Heart right ventricle (tissue), 16 donors: Measurements from ENCODE around the gene CDC42SE2. TPM values are rescaled to one million over a fixed set of nuclear protein-coding genes. Genes with fewer than 3 reads are reported as not detected.
A peak's percentile ranks its signal among the peaks of the same experiment; 100 is the strongest.
"Not testable (repeated sequence)": the region's sequence is repeated elsewhere in the genome, so short reads cannot be mapped to it uniquely, and the experiment has no call there.

Experiments used
- ATAC-seq, 8 donors: fragments of 200-7000 bp; cut with Tn5 transposase; one replicate each; pipeline ENCODE4 v1.9.1; 2020; ENCODE audit warnings: mild to moderate bottlenecking in 8 of 8, moderate library complexity in 8 of 8, moderate number of reproducible peaks in 1 of 8
- DNase-seq, 2 donors: peaks; one replicate each; pipeline ENCODE4 v3.0.0-alpha.2; 2020
- H3K27ac ChIP-seq, 10 donors: fragments of 200-600 bp; sonication (generic) in 2 of 10; one replicate each; pipeline versions ENCODE4 v1.5.0 to v1.8.0; 2020 to 2022; ENCODE audit warnings: mild to moderate bottlenecking in 3 of 10
- H3K27me3 ChIP-seq, 7 donors: fragments of 200-600 bp; one replicate each; pipeline ENCODE4 v1.8.0; 2021 to 2022; ENCODE audit warnings: mild to moderate bottlenecking in 2 of 7
- H3K36me3 ChIP-seq, 9 donors: fragments of 200-600 bp; sonication (generic) in 1 of 9; one replicate each; pipeline versions ENCODE4 v1.5.0 to v1.8.0; 2020 to 2022; ENCODE audit warnings: mild to moderate bottlenecking in 2 of 9
- H3K4me1 ChIP-seq, 9 donors: fragments of 200-600 bp; sonication (generic) in 1 of 9; one replicate each; pipeline versions ENCODE4 v1.5.0 to v1.8.0; 2020 to 2022; ENCODE audit warnings: mild to moderate bottlenecking in 4 of 9
- H3K4me3 ChIP-seq, 10 donors: fragments of 200-600 bp; sonication (generic) in 2 of 10; one replicate each; pipeline versions ENCODE4 v1.5.0 to v1.8.0; 2020 to 2022; ENCODE audit warnings: mild to moderate bottlenecking in 7 of 10, moderate library complexity in 2 of 10
- H3K9me3 ChIP-seq, 11 donors: fragments of 200-600 bp in 10 of 11; sonication (generic) in 2 of 11; one replicate each; pipeline versions ENCODE4 v1.5.0 to v1.8.0; 2013 to 2022; ENCODE audit warnings: mild to moderate bottlenecking in 2 of 11, control low read depth in 1 of 11, moderate library complexity in 1 of 11
- CTCF ChIP-seq, 9 donors: fragments of 200-600 bp; sonication (generic) in 2 of 9; IDR thresholded peaks; one replicate each; pipeline versions ENCODE4 v1.5.0 to v1.8.0; 2021 to 2022; ENCODE audit warnings: antibody characterized with exemption in 9 of 9, mild to moderate bottlenecking in 5 of 9, moderate library complexity in 1 of 9
- WGBS, 2 donors: extraction: QIAGEN DNeasy Blood & Tissue Kit; methylation state at CpG; one replicate each; pipeline ENCODE4 v1.1.7; 2013; ENCODE audit warnings: inconsistent platforms in 1 of 2; 5-methylcytosine and 5-hydroxymethylcytosine counted together
- intact Hi-C, 10 donors: fragments of 100-400 bp; cut with DNase I; formaldehyde crosslinking; loops; one replicate each; pipeline versions ENCODE4 v1.11.1 to v1.14.2; 2022
- polyA plus RNA-seq, 2 donors: library from polyadenylated mRNA; stranded (reverse); fragments of 200-250 nt; gene quantifications; one replicate each; pipeline ENCODE4 v1.2.3, GENCODE V29; 2013
- total RNA-seq, 10 donors: library from RNA; stranded (reverse); fragmentation: NEBNext Ultra II Directional in 3 of 10; extraction: Animal tissue kit (Norgen Biotek cat#: 25700) in 3 of 10; gene quantifications; one replicate each; pipeline versions ENCODE4 v1.2.1 to v1.2.4, GENCODE V29; 2021 to 2023
- donor health status: Arrhythmogenic right ventricular cardiomyopathy.
- donor health status: ischemic (EF 13 %, LVEDD 7.1; RV severe dilation, severe dysfunction).
- donor health status: healthy with polysubstance abuse.
- donor health status: DM: no; HTN: yes; CAD: no.
- donor health status: DM: no; HTN: no; CAD: no.
- donor health status: ischemic (EF 25% LVEDD 6.9; RV normal size, moderate dysfunction).
- donor health status: ischemic (EF 25% LVEDD 5.7; RV mildly dilated, moderate dysfunction).
- donor health status: healthy.
- donor health status: DM: yes; HTN: yes; CAD: no.
- donor health status: Ischemic cardiomyopathy.
- donor health status: ischemic (EF 35%, LVEDD 5.7; RV mildly dilated, moderate dysfunction).
- donor health status: nonischemic (EF 11% LVEDD 7.7; RV severe dilation, severe dysfunction).
- donor health status: DM: yes; HTN: yes; CAD: no.
- donor health status: PGD.
- donor health status: ischemic (EF 29% LVEDD 5.4; RV normal size, mild dysfunction).
- donor health status: nonischemic (EF 23%, LVEDD 6.1; RV moderate dilation, normal function).

Gene CDC42SE2
- total and polyA plus RNA-seq, 12 donors = 5.4 to 25.8 (median 11.1) TPM

- H3K9me3 ChIP-seq = no peaks in the 10 kb centered on the region
- peaks cover 0 to 15% (median 3%) of the 10 kb centered on the region in 9 donors for H3K4me1 ChIP-seq
- H3K36me3 ChIP-seq = peaks cover 0 to 98% (median 0%) of the 10 kb centered on the region in 9 donors
- peak overlapping the region in 1 of 10 donors; percentile 52 for H3K27ac ChIP-seq
- ATAC-seq (peak in 4 of 8 donors; percentile 38 to 63 (median 47)), DNase-seq (no peak)
- TF ChIP-seq CTCF (IDR thresholded peaks at IDR 0.05) = no peak
- no peaks in the 10 kb centered on the region for H3K27me3 ChIP-seq
- H3K4me3 ChIP-seq = no peak overlapping the region
- WGBS, 2 donors = 86 to 87% methylated on average over 4 of the region's 4 CpGs
- intact Hi-C loops = loop anchor here in 1 of 10 donors (10.0 kb wide), 1 partner anchor 129 kb away; the partner anchor contains the start of gene CDC42SE2
Measured at GRCh38 chr5:131394128-131394527, 130.3 kb downstream of the CDC42SE2 start.

GRCh38 chr5:131396015-131396414 lies 132.2 kb downstream of the CDC42SE2 start:
- no peak overlapping the region for H3K27ac ChIP-seq
- peaks cover 0 to 86% (median 0%) of the 10 kb centered on the region in 9 donors for H3K36me3 ChIP-seq

DNA sequence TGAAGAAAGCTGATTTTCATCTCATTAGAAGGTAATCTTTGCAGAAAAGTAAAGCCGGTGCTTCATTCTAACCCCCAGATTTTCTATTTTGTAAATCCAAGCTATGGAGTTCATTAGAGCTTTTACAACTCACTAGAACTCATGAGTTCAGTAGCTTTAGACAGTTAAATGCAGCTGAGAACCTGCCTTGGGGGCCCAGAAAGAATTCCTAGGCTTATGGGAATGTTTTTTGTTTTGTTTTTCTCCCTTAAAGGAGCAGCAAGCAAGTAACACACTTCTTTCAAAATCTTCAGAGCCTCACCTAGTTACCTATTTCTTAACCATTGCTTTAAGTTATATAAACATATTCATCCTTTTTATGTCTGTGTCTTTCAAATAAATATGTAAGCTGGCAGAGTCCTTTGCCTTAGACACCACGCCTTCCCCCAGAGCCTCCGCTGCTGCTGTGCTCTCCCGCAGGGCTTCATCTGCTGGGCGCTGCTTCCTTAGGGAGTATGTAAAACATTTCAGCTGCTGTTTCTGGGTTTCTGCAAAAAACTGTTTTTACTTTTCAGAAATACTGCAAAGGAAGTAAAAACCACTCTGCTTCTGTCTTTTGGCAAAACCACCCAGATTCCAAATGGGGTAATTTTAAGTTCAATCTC lies 132.9 kb downstream of the CDC42SE2 start:
- no peak for TF ChIP-seq CTCF (IDR thresholded peaks at IDR 0.05)
- intact Hi-C loops = loop anchor here in 1 of 10 donors (10.0 kb wide), 1 partner anchor 132 kb away; the partner anchor contains the start of gene CDC42SE2
- ATAC-seq (no peak), DNase-seq (no peak)
- 88 to 89% methylated on average over 5 of the region's 5 CpGs for WGBS, 2 donors
- peaks cover 0 to 15% (median 3%) of the 10 kb centered on the region in 9 donors for H3K4me1 ChIP-seq
- peaks cover 0 to 84% (median 0%) of the 10 kb centered on the region in 9 donors for H3K36me3 ChIP-seq
- peaks cover 0 to 7% (median 3%) of the 10 kb centered on the region in 11 donors for H3K9me3 ChIP-seq
- H3K27me3 ChIP-seq = no peaks in the 10 kb centered on the region
- H3K27ac ChIP-seq = no peak overlapping the region
- H3K4me3 ChIP-seq = no peak overlapping the region

More at GRCh38 chr5:131396015-131396414, 132.2 kb downstream of the CDC42SE2 start:
- no peaks in the 10 kb centered on the region for H3K27me3 ChIP-seq
- no peak overlapping the region for H3K4me3 ChIP-seq
- 94 to 98% methylated on average over 3 of the region's 3 CpGs for WGBS, 2 donors
- TF ChIP-seq CTCF (IDR thresholded peaks at IDR 0.05) = no peak
- H3K9me3 ChIP-seq = no peaks in the 10 kb centered on the region
- H3K4me1 ChIP-seq = peaks cover 0 to 15% (median 3%) of the 10 kb centered on the region in 9 donors
- ATAC-seq (no peak), DNase-seq (no peak)
- intact Hi-C loops = loop anchor here in 1 of 10 donors (10.0 kb wide), 1 partner anchor 131 kb away; the partner anchor contains the start of gene CDC42SE2

- 98 to 99% methylated on average over 6 of the region's 6 CpGs for WGBS, 2 donors
Measured at GRCh38 chr5:131399007-131399406, 135.2 kb downstream of the CDC42SE2 start.

More at GRCh38 chr5:131399007-131399406, 135.2 kb downstream of the CDC42SE2 start:
- Histone ChIP-seq H3K36me3 (peaks cover 0 to 80% (median 9%) of the 10 kb centered on the region in 9 donors), H3K9me3 (peaks cover 0 to 29% (median 10%) of the 10 kb centered on the region in 11 donors)
- intact Hi-C loops = loop anchor here in 1 of 10 donors (10.0 kb wide), 1 partner anchor 134 kb away; the partner anchor contains the start of gene CDC42SE2
- ATAC-seq, H3K4me3 ChIP-seq, H3K4me1 ChIP-seq, H3K27me3 ChIP-seq, DNase-seq, H3K27ac ChIP-seq: not testable (repeated sequence)
